ENCODE measurements around the gene RHOD.

DNA sequence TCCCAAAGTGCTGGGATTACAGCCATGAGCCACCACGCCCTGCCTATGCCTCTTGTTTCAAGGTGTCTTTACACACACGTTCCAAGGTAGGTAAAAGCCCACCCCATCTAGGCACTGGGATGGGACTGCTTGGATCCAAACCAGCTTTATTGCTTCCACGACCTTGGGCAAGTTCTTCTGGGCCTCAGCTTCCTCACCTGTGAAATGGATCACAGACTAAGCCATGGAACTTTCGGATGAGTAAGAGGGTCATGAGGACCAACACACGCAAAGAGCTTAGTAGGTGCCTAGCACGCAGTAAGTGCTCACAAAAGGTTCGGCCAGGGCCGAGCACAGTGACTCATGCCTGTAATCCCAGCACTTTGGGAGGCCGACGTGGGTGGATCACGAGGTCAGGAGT is 15.6 kb downstream of the RHOD start:
- TF ChIP-seq PAX5 (IDR thresholded peaks at IDR 0.05; ENCODE audit: insufficient read depth, low read length, severe bottlenecking) = no peak
- TF ChIP-seq POU2F2 (IDR thresholded peaks at IDR 0.05; ENCODE audit: low read depth, low read length) = no peak
- no peak for TF ChIP-seq POLR2AphosphoS5 (IDR thresholded peaks at IDR 0.05; ENCODE audit: low read depth, low read length)
- TF ChIP-seq TAF1 (IDR thresholded peaks at IDR 0.05; ENCODE audit: low read depth, low read length) = no peak
- TF ChIP-seq POLR2A (IDR thresholded peaks at IDR 0.05; ENCODE audit: low read depth, low read length) = no peak
- TF ChIP-seq SPI1 (IDR thresholded peaks at IDR 0.05; ENCODE audit: low read depth, low read length) = no peak
